Panc1 (cell line): ENCODE measurements around the gene HTR3D. TPM values are rescaled to one million over a fixed set of nuclear protein-coding genes. Genes with fewer than 3 reads are reported as not detected.

ENCODE experiments used
- ATAC-seq: fragments of 200-7000 bp; cut with Tn5 transposase; 2 replicates; pipeline ENCODE4 v1.9.1; 2020; ENCODE audit warnings: mild to moderate bottlenecking, moderate library complexity
- BruUV-seq: library from RNA; stranded (reverse); fragments of 400-500 nt; replicated peaks from 2 replicates; lab custom pipeline; 2021; lab: Mats Ljungman, UMichigan
- CTCF ChIA-PET: fragments of 300-600 bp; sonication (Branson Sonifier 250); formaldehyde crosslinking; loops from one replicate; lab custom pipeline; 2022; ENCODE audit warnings: antibody characterized with exemption; lab: Charles Lee
- POLR2A ChIA-PET: fragments of 300-600 bp; sonication (Branson Sonifier 250); formaldehyde crosslinking; loops from one replicate; lab custom pipeline; 2022; ENCODE audit warnings: antibody characterized with exemption; lab: Charles Lee
- DNase-seq: peaks from one replicate; pipeline ENCODE4 v3.0.0-alpha.2; 2010; ENCODE audit warnings: low read depth, low spot score
- H3K27ac ChIP-seq: 2 replicates; pipeline ENCODE4 v1.5.1; 2011; ENCODE audit warnings: mild to moderate bottlenecking, low read length, inconsistent platforms
- H3K27me3 ChIP-seq: fragments of 200-500 bp; sonication (Bioruptor generic); 2 replicates; pipeline ENCODE4 v1.6.0; 2014; ENCODE audit warnings: low read length, inconsistent platforms; ENCODE audit not compliant: control insufficient read depth, insufficient read depth
- H3K36me3 ChIP-seq: fragments of 200-500 bp; sonication (Bioruptor generic); 2 replicates; pipeline ENCODE4 v1.5.1; 2014; ENCODE audit warnings: inconsistent platforms, mild to moderate bottlenecking, low read length, moderate library complexity; ENCODE audit not compliant: control insufficient read depth, insufficient read depth
- H3K4me1 ChIP-seq: 2 replicates; pipeline ENCODE4 v1.5.1; 2011; ENCODE audit warnings: inconsistent platforms, mild to moderate bottlenecking, low read length, moderate library complexity; ENCODE audit not compliant: control insufficient read depth, insufficient read depth
- H3K4me3 ChIP-seq, 2 experiments: 2 replicates each; pipeline ENCODE4 v1.5.1; 2011 to 2012; ENCODE audit warnings: low read depth in 2 of 2, low read length in 2 of 2, mild to moderate bottlenecking in 2 of 2, inconsistent platforms in 1 of 2, moderate library complexity in 1 of 2
- H3K9me3 ChIP-seq: fragments of 200-500 bp; sonication (Bioruptor generic); 2 replicates; pipeline ENCODE4 v1.5.1; 2014; ENCODE audit warnings: low read depth, mild to moderate bottlenecking, inconsistent platforms, low read length, moderate library complexity; ENCODE audit not compliant: control insufficient read depth, insufficient read depth
- POLR2AphosphoS5 ChIP-seq: IDR thresholded peaks from 2 replicates; pipeline ENCODE4 v1.6.1; 2012; ENCODE audit warnings: mild to moderate bottlenecking, low read depth, low read length, moderate library complexity
- SIN3A ChIP-seq: IDR thresholded peaks from 2 replicates; pipeline ENCODE4 v1.6.1; 2012; ENCODE audit warnings: low read depth, mild to moderate bottlenecking, low read length, moderate library complexity, borderline replicate concordance; ENCODE audit not compliant: insufficient read depth
- TCF7L2 ChIP-seq: IDR thresholded peaks from 2 replicates; pipeline ENCODE4 v1.6.1; 2011; ENCODE audit warnings: mild to moderate bottlenecking, low read depth, low read length, inconsistent platforms
- in situ Hi-C: cut with HindIII; loops from 2 replicates; pipeline ENCODE4 v1.10.0; 2016; ENCODE audit warnings: low sequenced_read_pairs, low pct_unique_long_range_greater_than_20kb
- intact Hi-C: fragments of 100-400 bp; cut with micrococcal nuclease; formaldehyde crosslinking; loops from one replicate; pipeline ENCODE4 v1.10.0; 2022; ENCODE audit not compliant: unreplicated experiment
- total RNA-seq: library from RNA; stranded (reverse); gene quantifications from one replicate; pipeline ENCODE4 v1.2.1, GENCODE V29; 2021; ENCODE audit not compliant: unreplicated experiment
- TF ChIP-seq, protein P1 (sequence below): fragments of 450-650 bp; IDR thresholded peaks from 2 replicates; pipeline ENCODE4 v1.5.1; 2017; ENCODE audit warnings: mild to moderate bottlenecking
- TF ChIP-seq, protein P2 (sequence below), 2 experiments: IDR thresholded peaks; 2 replicates each; pipeline ENCODE4 v1.6.1; 2011 to 2012; ENCODE audit warnings: low read depth in 2 of 2, control low read depth in 1 of 2, low read length in 1 of 2, mild to moderate bottlenecking in 1 of 2, moderate library complexity in 1 of 2; ENCODE audit not compliant: insufficient read depth in 1 of 2

Gene HTR3D
- total RNA-seq, 1 experiment from 2014 or later, result not detected

DNA sequence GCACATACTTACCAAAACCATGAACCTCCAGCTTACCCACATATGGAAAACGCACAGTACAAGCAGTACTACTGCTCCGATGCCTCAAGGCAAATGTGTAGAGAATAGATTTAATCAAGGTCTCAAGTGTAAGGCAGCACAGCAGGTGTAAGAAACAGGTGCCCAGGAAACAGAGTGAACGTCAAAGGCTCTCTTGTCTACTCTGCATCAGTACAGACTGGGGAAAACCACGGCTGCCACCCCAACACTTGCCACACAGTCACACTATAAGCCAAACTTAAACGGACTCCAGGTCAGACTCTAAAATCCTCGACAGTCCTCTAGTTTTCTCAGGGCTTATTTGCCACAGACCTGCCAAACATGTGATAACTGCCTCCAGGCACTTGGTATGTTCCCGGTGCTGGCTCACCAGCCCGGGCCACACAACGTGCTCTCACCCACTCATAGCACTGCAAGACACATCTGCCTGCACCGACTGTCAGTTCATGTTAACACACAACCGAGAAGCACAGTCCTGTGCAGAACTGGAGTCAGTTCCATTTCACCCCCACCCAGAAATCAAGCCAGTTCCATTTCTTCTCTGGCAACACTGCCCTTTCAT lies 44.4 kb upstream of the HTR3D start:
- intact Hi-C loops (no loop called here), in situ Hi-C loops (no loop called here)
- no peak for TF ChIP-seq SIN3A
- TF ChIP-seq TCF7L2, result no peak
- TF ChIP-seq, protein P1, sequence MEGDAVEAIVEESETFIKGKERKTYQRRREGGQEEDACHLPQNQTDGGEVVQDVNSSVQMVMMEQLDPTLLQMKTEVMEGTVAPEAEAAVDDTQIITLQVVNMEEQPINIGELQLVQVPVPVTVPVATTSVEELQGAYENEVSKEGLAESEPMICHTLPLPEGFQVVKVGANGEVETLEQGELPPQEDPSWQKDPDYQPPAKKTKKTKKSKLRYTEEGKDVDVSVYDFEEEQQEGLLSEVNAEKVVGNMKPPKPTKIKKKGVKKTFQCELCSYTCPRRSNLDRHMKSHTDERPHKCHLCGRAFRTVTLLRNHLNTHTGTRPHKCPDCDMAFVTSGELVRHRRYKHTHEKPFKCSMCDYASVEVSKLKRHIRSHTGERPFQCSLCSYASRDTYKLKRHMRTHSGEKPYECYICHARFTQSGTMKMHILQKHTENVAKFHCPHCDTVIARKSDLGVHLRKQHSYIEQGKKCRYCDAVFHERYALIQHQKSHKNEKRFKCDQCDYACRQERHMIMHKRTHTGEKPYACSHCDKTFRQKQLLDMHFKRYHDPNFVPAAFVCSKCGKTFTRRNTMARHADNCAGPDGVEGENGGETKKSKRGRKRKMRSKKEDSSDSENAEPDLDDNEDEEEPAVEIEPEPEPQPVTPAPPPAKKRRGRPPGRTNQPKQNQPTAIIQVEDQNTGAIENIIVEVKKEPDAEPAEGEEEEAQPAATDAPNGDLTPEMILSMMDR, result no peak
- TF ChIP-seq, protein P2, sequence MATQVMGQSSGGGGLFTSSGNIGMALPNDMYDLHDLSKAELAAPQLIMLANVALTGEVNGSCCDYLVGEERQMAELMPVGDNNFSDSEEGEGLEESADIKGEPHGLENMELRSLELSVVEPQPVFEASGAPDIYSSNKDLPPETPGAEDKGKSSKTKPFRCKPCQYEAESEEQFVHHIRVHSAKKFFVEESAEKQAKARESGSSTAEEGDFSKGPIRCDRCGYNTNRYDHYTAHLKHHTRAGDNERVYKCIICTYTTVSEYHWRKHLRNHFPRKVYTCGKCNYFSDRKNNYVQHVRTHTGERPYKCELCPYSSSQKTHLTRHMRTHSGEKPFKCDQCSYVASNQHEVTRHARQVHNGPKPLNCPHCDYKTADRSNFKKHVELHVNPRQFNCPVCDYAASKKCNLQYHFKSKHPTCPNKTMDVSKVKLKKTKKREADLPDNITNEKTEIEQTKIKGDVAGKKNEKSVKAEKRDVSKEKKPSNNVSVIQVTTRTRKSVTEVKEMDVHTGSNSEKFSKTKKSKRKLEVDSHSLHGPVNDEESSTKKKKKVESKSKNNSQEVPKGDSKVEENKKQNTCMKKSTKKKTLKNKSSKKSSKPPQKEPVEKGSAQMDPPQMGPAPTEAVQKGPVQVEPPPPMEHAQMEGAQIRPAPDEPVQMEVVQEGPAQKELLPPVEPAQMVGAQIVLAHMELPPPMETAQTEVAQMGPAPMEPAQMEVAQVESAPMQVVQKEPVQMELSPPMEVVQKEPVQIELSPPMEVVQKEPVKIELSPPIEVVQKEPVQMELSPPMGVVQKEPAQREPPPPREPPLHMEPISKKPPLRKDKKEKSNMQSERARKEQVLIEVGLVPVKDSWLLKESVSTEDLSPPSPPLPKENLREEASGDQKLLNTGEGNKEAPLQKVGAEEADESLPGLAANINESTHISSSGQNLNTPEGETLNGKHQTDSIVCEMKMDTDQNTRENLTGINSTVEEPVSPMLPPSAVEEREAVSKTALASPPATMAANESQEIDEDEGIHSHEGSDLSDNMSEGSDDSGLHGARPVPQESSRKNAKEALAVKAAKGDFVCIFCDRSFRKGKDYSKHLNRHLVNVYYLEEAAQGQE (IDR thresholded peaks at IDR 0.05; ENCODE audit: insufficient read depth in 1 of 2, low read depth in 2 of 2, low read length in 1 of 2), result no peak
- TF ChIP-seq POLR2AphosphoS5, result no peak
- no peak for ATAC-seq
- CTCF ChIA-PET, result no interaction called here
- H3K4me1 ChIP-seq, result no peaks in the 10 kb centered on the region
- H3K4me3 ChIP-seq, result no peak overlapping the region
- no peak for DNase-seq
- no TSS peak for BruUV-seq
- H3K27me3 ChIP-seq, result no peaks in the 10 kb centered on the region
- H3K36me3 ChIP-seq, result 0 out of 2 replicates have a peak, but pooled peaks cover 5% of the 10 kb centered on the region
- POLR2A ChIA-PET, result no interaction called here
- H3K27ac ChIP-seq, result no peak overlapping the region
- H3K9me3 ChIP-seq, result no peaks in the 10 kb centered on the region

DNA sequence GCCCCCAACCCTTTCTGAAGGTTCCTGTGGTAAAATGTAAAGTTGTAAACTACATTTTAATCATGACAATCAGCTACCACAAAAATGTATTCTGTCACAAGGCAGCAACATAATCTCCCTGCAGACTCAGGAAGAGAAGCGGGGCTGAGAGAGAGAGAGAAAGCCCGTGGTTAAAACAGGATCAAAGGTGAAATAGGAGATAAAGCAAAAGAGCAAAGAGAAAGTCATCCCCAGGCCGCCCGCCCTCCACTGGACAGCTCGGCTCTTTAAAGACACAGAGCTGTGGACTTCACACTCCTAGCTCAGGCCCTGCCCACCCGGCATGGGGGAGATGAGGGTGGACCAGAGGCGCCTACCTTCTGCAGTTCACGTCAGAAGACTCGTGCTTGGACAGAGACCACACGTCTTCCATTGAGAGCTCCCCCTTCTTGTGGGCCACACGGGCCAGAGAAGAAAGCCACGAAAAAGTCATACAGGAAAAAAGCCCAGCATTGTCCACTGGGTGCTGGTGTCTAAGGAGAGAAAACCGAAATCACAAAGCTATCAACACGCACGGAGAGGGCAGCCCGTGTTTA lies 43.2 kb upstream of the HTR3D start:
- no peak overlapping the region for H3K4me3 ChIP-seq
- 0 out of 2 replicates have a peak, but pooled peaks cover 5% of the 10 kb centered on the region for H3K36me3 ChIP-seq
- ChIA-PET CTCF (no interaction called here), POLR2A (no interaction called here)
- TF ChIP-seq, protein P1, result no peak
- no peak for TF ChIP-seq POLR2AphosphoS5
- TF ChIP-seq, protein P2 (IDR thresholded peaks at IDR 0.05; ENCODE audit: insufficient read depth in 1 of 2, low read depth in 2 of 2, low read length in 1 of 2), result no peak
- TF ChIP-seq SIN3A, result no peak
- TF ChIP-seq TCF7L2, result no peak
- in situ Hi-C loops, result no loop called here
- no peak for ATAC-seq
- H3K9me3 ChIP-seq, result no peaks in the 10 kb centered on the region
- H3K4me1 ChIP-seq, result no peaks in the 10 kb centered on the region
- BruUV-seq, result no TSS peak
- intact Hi-C loops, result no loop called here
- no peak overlapping the region for H3K27ac ChIP-seq
- no peak for DNase-seq
- H3K27me3 ChIP-seq, result no peaks in the 10 kb centered on the region
